GM18868 (cell line): Measurements from ENCODE around the gene TUBB3.
A peak's percentile ranks its signal among the peaks of the same experiment; 100 is the strongest.
"Not testable (repeated sequence)": the region's sequence is repeated elsewhere in the genome, so short reads cannot be mapped to it uniquely, and the experiment has no call there.

Experiments used
- ATAC-seq: cut with Tn5 transposase; IDR thresholded peaks from one replicate; pipeline ENCODE4 v1.9.1; 2021; ENCODE audit warnings: mild to moderate bottlenecking, moderate library complexity; ENCODE audit not compliant: unreplicated experiment

The TUBB3 gene

DNA sequence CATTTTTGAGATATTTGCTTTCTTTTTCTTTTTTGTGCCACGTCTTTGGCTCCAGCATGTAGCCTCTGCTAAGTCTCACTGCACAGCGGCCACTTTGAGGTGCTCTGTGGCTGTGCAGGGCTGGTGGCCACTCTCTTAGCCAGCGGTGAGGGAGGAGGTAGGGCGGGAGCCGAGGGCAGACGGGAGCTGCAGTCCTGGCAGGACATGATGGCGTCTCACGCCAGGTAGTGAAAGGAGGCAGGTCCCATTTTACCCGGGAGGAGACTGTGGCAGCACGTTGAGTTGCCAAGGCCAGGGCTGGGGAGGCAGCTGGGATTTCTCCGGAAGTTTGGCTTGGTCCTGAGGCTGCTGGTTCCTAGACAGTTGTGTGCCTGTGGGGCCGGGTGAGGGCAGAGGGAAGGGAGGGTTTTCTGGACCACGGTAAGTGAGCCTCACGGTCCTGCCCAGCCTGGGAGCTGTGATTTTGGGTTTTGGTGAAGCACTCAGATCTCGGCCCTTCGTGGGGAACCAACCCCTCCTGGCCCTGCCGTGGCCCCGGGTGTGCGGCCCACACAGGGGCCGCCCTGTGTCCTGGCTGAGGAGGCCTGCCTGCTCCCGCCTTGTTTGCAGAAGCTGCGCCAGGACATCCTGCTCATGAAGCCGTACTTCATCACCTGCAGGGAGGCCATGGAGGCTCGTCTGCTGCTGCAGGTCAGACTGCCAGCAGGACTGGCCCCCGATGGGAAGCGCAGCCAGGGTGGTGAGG, 39.8 kb downstream of the TUBB3 start:
- ATAC-seq = no peak

DNA sequence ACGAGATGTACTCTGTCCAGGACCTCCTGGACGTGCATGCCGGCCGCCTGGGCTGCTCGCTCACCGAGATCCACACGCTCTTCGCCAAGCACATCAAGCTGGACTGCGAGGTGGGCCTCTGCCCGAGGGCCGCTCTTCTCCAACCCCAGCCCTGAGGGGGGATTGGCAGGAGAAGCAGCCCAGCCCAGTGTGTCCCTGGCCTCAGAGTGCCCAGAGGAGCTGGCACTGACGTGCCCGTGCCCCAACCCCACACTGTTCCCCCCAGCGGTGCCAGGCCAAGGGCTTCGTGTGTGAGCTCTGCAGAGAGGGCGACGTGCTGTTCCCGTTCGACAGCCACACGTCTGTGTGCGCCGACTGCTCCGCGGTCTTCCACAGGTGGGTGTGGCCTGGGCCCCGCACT, 41.1 kb downstream of the TUBB3 start:
- no peak for ATAC-seq

DNA sequence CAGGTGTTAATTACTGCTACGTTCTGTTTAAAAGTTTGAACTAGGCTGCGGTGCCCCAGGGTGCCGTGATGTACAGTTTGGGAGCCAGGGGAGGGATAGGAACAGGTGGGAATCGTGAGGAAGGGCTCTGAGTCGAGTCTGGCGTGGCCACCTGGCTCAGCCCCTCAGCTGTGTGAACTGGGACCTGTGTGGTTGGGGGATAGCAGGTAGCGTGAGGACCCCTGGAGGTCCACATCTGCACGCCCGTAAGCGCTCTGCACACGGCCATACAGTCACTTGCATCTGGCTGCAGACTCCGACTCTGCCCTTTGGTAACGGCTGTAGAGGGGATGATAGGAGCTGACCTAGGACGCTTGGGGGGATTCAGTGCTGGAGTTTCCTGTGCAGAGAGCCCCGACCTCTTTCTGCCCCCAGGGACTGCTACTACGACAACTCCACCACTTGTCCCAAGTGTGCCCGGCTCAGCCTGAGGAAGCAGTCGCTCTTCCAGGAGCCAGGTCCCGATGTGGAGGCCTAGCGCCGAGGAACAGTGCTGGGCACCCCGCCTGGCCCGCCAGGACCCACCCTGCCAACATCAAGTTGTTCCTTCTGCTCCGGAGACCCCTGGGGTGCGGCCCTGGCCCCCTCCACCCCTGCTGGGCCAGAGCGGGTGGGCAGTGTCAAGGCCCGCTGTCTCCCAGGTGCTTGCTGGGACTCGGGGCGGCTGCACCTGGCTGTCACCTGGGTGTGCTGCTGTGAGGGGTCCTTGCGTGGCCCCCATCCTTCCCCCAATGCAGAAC, 42.5 kb downstream of the TUBB3 start:
- no peak for ATAC-seq

DNA sequence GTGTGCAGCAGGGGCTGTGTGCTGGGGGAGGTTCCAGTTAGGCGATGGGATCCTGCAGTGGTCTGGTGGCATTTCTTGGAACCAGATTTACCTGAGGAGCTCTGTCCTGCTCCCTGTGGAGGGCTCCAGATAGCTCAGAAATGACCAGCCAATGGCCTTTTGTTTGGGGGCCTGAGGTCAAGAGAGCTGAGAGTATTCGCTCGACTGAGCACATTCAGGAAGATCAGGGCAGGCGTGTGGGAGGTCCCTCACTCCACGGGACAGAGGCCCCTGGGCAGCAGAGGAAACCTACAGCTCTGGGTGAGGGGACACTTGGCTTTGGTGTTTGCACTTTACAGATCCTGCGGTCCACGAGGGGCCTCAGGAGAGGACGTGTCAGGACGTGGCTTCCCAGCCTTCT, 43.6 kb downstream of the TUBB3 start:
- no peak for ATAC-seq

DNA sequence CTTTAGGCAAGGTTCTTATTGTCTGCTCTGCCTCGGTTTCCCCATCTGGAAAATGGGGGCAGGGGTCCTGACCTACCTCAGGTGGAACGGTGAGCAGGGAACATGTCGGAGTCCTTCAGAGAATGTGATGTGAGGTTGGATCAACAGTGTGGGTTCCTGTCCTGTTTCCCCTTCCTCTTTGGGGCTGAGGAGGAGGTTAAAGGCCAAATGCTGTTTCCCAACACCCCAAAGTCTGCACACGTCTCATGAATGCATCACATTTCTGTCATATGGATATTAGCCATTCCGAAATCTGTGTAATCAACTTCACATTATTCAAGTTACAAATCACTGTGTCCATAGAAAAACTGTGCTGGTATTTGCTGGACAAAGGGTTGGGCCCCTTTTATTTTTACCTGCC, 44.3 kb downstream of the TUBB3 start:
- ATAC-seq = not testable (repeated sequence)

DNA sequence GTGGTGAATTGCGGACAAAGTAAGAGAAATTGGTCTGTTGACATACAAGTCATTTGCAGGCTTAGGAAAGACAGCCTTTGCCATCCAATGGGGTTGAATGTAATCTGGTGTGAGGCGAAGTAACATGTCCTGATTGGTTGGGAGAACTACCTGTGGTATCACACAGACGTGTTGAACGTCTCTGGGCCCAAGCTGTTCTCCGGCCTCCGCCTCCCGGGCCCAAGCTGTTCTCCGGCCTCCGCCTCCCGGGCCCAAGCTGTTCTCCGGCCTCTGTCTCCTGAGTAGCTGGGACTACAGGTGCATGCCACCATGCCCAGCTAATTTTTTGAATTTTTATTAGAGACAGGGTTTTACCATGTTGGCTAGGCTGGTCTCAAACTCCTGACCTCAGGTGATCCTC, 44.9 kb downstream of the TUBB3 start:
- not testable (repeated sequence) for ATAC-seq

DNA sequence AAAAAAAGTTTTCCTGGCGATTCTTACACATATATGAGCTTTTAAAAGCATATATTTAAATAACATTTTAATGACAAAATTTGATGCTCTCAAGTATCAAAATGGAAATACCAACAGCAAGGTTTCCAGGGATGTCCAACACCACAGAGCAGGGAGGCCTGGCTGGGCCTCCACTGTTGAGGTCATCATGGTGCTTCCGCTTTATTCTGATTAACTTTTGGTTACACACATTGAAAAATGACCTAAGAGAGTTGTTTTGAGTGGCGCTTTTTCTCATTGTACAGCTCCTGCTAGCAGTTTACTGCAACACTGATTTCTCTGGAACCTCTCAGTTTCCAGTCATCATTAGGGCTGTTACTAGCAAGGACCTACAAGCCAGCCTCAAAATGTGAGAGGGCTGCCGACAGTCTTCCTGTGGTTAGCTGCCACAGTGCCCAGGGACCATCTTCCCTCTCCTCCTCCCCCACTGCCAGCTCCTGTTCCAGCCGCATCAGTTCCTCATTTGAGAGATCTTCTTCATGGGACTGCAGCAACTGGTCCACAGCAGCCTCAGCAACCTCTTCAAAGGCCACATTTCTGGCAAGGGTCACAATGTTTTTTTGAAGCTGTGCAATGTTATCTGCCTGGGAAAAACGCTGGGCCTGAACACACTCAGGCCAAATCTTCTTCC, 46.7 kb downstream of the TUBB3 start:
- no peak for ATAC-seq

DNA sequence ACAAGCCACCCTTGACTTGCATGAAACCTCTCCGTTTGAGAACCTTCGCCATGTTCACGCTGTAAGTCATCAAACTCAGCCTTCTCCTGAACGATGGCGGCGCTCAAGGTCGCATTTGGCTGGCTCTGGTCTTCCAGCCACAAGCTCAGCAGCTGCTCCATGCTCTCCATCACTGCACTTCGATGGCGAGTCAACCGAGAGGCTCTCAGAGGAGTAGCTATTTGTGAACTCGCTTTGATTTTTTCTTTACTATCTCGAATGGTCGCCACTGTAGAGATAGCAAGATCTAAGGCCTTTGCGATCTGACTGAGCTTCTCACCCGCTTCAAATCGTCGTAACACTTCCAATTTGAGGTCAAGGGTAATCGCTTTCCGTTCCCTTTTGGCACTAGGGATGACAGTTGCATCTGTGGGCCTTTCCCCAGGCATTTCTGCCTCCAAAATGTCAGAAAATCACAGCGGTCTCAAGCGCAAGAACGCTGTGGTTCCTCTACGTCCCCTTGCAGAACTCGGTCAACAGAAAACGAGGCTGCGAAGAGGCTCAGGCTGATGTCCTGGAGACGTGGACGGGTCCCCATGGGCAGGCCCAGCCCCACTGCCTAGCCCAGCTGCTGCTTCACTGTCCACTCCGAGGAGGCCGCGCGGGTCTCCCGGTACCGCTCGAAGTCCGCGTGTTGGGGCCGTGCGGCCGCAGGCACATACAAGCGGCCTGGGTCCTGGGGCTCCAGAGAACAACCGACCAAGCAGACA, 48.5 kb downstream of the TUBB3 start:
- ATAC-seq = no peak

DNA sequence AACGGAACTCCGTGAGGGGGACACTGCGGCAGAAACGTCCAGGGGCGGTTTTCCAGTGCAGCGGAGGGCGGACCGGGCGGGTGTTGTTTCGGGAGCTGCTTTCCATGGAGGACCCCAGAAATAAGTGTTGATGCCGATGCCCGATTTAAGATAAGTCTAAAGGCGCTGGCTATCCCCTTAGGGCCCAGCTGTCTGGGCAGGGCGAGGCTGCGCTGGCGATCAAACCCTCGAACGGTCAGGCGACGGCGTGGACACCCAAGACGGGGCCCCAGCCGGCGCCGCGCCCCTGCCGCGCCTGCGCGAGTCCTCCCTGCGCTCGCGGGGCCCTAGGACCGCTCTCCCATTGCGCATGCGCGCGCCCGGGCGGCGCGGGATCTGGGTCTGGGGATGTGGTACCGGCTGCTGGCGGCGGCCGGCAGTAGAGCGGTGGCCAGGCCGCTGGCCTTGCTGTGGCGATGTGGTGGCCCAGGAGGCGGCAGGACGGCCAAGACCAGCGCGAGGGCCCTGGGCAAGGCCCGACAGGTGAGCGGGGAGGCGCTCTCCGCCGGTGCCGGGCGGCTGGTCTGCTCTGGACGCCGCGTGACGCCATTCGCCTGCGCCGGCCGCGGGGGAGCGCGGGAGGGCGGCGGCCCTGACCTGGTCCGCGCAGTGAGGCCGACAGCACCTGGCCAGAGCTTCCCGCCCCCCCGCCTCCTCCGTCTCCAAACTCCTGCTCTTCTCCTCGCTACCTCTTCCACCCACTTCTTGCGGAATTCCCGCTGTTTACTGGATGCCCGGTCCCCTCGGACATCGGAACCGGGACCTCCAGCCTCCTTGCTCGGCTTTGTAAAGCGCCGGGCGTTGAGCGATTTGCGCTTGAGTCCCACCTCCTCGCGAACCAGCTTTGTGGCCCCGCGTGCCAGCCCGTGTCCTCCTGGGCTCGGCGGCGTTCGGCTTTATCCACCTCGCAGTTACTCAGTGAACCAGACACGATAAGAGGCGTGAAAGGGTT, 49.4 kb downstream of the TUBB3 start:
- peak; percentile 89 for ATAC-seq

DNA sequence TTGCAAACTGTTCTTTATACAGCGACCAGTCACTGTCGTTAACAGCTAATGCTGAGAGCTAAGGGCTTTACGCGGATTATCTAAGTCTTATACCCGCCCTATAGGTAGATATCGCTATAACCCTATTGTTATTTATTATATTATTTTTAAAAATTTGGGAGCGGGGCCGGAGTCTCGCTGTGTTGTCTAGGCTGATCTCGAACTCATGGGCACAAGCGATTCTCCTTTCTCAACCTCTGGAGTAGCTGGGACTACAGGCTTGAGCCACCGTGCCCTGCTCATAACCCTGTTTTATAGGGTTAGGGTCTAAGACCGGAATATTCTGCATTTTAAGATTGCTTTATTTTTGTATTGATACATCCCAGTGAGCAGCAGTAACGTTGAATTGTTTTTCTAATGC, 50.1 kb downstream of the TUBB3 start:
- ATAC-seq = no peak

DNA sequence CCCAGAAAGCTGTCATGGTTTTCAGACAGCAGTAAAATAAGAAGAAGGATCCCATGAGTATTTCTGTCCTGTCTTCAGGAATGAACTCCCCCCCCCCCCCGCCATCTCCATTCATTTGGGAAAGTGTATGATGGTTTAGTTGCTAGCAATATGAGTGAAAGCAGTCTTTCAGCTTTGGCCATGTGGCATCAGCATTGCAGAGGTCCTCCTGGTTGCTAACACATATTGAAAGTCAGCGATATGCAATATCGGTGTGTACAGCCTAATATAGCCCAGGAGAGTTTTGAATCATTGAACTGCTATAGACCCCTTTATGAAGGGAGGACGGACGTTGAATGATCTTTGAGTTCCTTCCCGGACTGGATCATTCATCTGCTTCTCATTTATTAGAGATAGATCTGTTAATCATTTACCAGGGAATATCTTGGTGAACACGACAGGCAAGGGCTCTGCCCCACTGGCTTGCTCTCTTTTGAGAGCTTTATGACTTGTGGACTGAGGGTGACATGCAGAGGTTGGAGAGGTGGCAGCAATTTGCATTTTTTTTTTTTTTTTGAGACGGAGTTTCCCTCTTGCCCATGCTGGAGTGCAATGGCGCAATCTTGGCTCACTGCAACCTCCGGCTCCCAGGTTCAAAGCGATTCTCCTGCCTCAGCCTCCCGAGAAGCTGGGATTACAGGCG, 50.7 kb downstream of the TUBB3 start:
- ATAC-seq = no peak

DNA sequence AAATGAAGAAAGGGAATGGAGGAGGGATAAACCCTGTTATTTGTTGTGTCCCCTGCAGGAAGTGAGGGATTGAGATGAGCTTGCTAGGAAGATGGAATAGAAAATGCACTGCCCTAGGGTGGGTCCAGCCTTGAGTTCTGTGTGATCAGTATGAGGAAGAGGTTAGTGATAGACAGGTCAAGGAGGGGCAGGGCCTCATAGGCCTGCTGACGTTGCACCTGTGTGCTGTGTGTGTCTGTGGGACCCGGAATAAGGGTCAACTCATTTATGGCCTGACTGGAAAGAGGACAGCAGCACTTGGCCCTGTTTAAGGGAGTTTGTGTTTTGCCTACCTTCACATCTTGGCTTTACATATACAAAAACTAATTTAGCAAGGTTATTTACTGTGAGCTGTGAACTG, 51.7 kb downstream of the TUBB3 start:
- no peak for ATAC-seq

DNA sequence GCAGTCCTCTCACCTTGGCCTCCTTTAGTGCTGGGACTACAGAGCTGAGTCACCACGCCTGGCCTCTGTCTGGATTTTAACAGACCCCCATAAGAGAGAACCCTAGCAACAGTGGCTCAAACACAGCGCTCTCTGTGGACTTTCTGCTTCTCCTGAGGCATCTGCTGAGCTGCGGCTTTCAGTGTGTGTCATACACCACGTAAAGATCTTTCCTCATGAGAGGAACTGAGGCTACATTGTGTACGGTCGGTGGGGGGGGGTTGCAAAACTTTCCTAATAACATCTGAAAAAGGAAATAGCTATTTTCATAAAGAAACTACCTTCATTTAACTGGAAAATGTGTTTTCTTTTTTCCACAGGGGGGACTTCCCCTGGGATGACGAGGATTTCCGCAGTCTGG, 58.3 kb downstream of the TUBB3 start:
- ATAC-seq = no peak

DNA sequence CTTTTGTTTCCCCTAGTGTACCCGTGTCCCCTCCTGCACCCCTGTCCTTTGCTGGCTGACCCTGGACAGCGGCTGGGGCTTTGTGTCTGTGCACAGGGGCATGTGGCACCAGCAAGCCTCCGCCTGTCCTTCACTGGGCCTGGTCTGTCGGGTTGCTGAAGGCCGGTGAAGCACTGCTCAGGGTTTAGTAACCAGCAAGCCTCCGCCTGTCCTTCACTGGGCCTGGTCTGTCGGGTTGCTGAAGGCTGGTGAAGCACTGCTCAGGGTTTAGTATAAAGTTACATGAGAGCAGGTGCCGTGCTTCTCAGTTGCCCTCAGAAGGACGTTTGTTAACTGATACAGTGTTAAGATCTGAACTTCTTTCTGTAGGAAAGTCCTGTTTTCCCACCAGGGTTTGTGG, 59.2 kb downstream of the TUBB3 start:
- ATAC-seq = no peak

DNA sequence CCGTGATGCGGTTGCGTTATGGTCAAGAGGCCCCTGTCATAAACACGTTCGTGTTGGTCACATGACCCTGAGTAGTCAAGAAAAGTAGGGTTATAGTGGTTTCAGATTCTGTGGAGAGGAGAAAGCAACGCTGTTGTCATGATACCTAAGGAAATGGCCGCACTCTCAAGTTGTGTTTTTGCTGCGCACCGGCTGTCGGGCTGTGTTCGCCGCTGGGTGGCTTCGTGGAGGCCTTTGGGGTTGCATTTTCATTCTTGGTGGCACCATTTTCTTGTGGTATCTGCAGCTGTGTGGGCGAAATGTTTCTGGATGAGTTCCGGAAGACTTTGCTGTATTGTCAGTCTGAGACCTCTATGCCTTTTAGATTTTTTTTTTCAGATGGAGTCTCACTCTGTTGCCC, 60.4 kb downstream of the TUBB3 start:
- ATAC-seq = no peak

DNA sequence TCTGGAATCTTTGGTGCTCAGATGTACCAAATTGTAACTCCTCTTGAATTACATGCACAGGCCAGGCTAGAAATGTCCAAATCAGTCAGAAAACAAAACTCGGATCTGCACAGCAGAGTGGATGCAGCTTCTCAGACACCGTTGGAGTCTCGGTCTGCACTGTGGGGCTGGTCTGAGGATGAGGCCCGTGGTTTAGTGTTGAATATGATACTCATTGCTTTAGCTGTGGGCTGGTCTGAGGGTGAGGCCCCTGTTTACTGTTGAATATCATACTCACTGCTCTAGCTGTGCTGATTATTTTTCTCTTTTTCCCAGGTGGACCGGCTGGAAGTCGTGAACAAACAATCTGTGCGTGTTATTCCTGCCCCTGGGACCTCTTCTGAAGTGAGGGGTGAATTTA, 61.1 kb downstream of the TUBB3 start:
- no peak for ATAC-seq

DNA sequence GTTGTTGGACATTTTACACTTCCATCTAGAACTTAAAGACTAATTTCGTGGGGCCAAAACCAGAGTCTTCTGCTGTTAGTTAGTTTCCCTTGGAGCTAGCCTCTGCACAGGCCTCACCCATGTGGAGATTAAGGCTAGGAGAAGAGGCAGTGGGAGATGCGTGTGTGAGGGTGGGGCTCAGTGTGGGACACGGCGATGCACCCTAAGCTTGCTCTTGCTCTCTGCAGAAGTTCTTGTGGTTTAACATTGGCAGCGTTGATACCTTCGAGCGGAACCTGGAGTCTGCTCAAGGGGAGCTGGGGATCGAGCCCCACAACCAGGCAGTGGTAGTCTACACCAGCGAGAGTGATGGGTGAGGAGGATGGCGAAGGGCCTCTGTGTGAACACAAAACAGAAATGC, 62.1 kb downstream of the TUBB3 start:
- ATAC-seq = no peak
